Psoas muscle (tissue), 8 donors: ENCODE measurements around the gene ZFP14. TPM values are rescaled to one million over a fixed set of nuclear protein-coding genes. Genes with fewer than 3 reads are reported as not detected.
A peak's percentile ranks its signal among the peaks of the same experiment; 100 is the strongest.

Experiments
- ATAC-seq, 4 donors: fragments of 200-7000 bp; cut with Tn5 transposase; one replicate each; pipeline ENCODE4 v1.9.1; 2020; ENCODE audit warnings: moderate library complexity in 3 of 4, mild to moderate bottlenecking in 2 of 4
- DNase-seq, 2 donors: peaks; one replicate each; pipeline ENCODE4 v3.0.0-alpha.2; 2020
- H3K27ac ChIP-seq: fragments of 200-600 bp; one replicate; pipeline ENCODE4 v1.8.0; 2022
- H3K27me3 ChIP-seq, 3 donors: fragments of 200-600 bp in 1 of 3; one replicate each; pipeline versions ENCODE4 v1.6.1 to v1.8.0; 2013 to 2022; ENCODE audit warnings: low read length in 2 of 3, mild to moderate bottlenecking in 2 of 3, moderate library complexity in 1 of 3; ENCODE audit not compliant: insufficient read depth in 3 of 3
- H3K36me3 ChIP-seq, 2 donors: fragments of 200-600 bp in 1 of 2; one replicate each; pipeline versions ENCODE4 v1.6.1 to v1.8.0; 2013 to 2022; ENCODE audit warnings: low read depth in 1 of 2, mild to moderate bottlenecking in 1 of 2, moderate library complexity in 1 of 2; ENCODE audit not compliant: insufficient read depth in 1 of 2
- H3K4me1 ChIP-seq: fragments of 200-600 bp; one replicate; pipeline ENCODE4 v1.8.0; 2022
- H3K4me3 ChIP-seq: fragments of 200-600 bp; one replicate; pipeline ENCODE4 v1.8.0; 2022; ENCODE audit warnings: mild to moderate bottlenecking
- H3K9me3 ChIP-seq: fragments of 200-600 bp; one replicate; pipeline ENCODE4 v1.8.0; 2022
- WGBS, 3 donors: extraction: QIAGEN DNeasy Blood & Tissue Kit; methylation state at CpG; one replicate each; pipeline versions ENCODE4 v1.1.6 to v1.1.7; 2013; 5-methylcytosine and 5-hydroxymethylcytosine counted together
- intact Hi-C, 2 donors: fragments of 100-400 bp; cut with DNase I; formaldehyde crosslinking; loops; one replicate each; pipeline versions ENCODE4 v1.11.0 to v1.14.2; 2022
- polyA plus RNA-seq, 3 donors: library from polyadenylated mRNA; stranded (reverse); fragments of 200-250 nt; gene quantifications; one replicate each; pipeline ENCODE4 v1.2.3, GENCODE V29; 2013
- total RNA-seq, 4 donors: library from RNA; stranded (reverse); fragmentation: NEBNext Ultra II Directional in 2 of 4; extraction: Animal tissue kit (Norgen Biotek cat#: 25700) in 2 of 4; gene quantifications; one replicate each; pipeline versions ENCODE4 v1.2.1 to v1.2.4, GENCODE V29; 2021 to 2023
- TF ChIP-seq, protein P1 (sequence below): fragments of 200-600 bp; IDR thresholded peaks from one replicate; pipeline ENCODE4 v1.8.0; 2022; ENCODE audit warnings: antibody characterized with exemption
- donor health status: healthy with polysubstance abuse.
- donor health status: DM: no; HTN: no; CAD: no; lungs with moderate emphysema.
- donor health status: Bipolar disorder and iron deficiency.
- donor health status: healthy.
- donor health status: DM: yes; HTN: yes; CAD: no.
- donor health status: DM: no; HTN: no; CAD: no.
- donor health status: DM: no; HTN: no; CAD: no.
- donor health status: DM: yes; HTN: yes; CAD: no.

The ZFP14 gene
- total and polyA plus RNA-seq, 7 donors = 0.24 to 3.5 (median 0.87) TPM

- WGBS, 3 donors = 97 to 98% (median 98%) methylated on average over 3 of the region's 3 CpGs
- intact Hi-C loops = no loop called here
These were observed 25.5 kb upstream of the ZFP14 start for GRCh38 chr19:36404498-36404897.

GRCh38 chr19:36401475-36401874 lies 22.5 kb upstream of the ZFP14 start:
- H3K4me1 ChIP-seq = no peaks in the 10 kb centered on the region
- 87 to 96% (median 95%) methylated on average over 7 of the region's 7 CpGs for WGBS, 3 donors
- intact Hi-C loops = no loop called here
- TF ChIP-seq, protein P1, sequence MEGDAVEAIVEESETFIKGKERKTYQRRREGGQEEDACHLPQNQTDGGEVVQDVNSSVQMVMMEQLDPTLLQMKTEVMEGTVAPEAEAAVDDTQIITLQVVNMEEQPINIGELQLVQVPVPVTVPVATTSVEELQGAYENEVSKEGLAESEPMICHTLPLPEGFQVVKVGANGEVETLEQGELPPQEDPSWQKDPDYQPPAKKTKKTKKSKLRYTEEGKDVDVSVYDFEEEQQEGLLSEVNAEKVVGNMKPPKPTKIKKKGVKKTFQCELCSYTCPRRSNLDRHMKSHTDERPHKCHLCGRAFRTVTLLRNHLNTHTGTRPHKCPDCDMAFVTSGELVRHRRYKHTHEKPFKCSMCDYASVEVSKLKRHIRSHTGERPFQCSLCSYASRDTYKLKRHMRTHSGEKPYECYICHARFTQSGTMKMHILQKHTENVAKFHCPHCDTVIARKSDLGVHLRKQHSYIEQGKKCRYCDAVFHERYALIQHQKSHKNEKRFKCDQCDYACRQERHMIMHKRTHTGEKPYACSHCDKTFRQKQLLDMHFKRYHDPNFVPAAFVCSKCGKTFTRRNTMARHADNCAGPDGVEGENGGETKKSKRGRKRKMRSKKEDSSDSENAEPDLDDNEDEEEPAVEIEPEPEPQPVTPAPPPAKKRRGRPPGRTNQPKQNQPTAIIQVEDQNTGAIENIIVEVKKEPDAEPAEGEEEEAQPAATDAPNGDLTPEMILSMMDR = no peak
- ATAC-seq (no peak), DNase-seq (no peak)
- no peak overlapping the region for H3K4me3 ChIP-seq
- H3K9me3 ChIP-seq = peaks cover 37% of the 10 kb centered on the region
- no peaks in the 10 kb centered on the region for H3K27me3 ChIP-seq
- H3K27ac ChIP-seq = no peak overlapping the region
- H3K36me3 ChIP-seq = peaks cover 10 to 84% of the 10 kb centered on the region in 2 donors

More at GRCh38 chr19:36404498-36404897, 25.5 kb upstream of the ZFP14 start:
- ATAC-seq (no peak), DNase-seq (no peak)
- TF ChIP-seq, protein P1 = no peak
- Histone ChIP-seq H3K27me3 (no peaks in the 10 kb centered on the region), H3K27ac (no peak overlapping the region), H3K9me3 (peaks cover 15% of the 10 kb centered on the region), H3K4me3 (no peak overlapping the region), H3K4me1 (no peaks in the 10 kb centered on the region), H3K36me3 (peaks cover 22 to 93% of the 10 kb centered on the region in 2 donors)

- Histone ChIP-seq H3K27me3 (peaks cover 0 to under 1% (median 0%) of the 10 kb centered on the region in 3 donors), H3K9me3 (peaks cover 64% of the 10 kb centered on the region), H3K4me3 (no peak overlapping the region), H3K36me3 (peaks cover 9 to 74% of the 10 kb centered on the region in 2 donors), H3K4me1 (no peaks in the 10 kb centered on the region), H3K27ac (no peak overlapping the region)
- DNase-seq = no peak
- no peak for ATAC-seq
- intact Hi-C loops = no loop called here
- 91 to 95% (median 92%) methylated on average over 3 of the region's 3 CpGs for WGBS, 3 donors
- TF ChIP-seq, protein P1 = no peak
These were observed 19.6 kb upstream of the ZFP14 start for GRCh38 chr19:36398571-36398970.

DNA sequence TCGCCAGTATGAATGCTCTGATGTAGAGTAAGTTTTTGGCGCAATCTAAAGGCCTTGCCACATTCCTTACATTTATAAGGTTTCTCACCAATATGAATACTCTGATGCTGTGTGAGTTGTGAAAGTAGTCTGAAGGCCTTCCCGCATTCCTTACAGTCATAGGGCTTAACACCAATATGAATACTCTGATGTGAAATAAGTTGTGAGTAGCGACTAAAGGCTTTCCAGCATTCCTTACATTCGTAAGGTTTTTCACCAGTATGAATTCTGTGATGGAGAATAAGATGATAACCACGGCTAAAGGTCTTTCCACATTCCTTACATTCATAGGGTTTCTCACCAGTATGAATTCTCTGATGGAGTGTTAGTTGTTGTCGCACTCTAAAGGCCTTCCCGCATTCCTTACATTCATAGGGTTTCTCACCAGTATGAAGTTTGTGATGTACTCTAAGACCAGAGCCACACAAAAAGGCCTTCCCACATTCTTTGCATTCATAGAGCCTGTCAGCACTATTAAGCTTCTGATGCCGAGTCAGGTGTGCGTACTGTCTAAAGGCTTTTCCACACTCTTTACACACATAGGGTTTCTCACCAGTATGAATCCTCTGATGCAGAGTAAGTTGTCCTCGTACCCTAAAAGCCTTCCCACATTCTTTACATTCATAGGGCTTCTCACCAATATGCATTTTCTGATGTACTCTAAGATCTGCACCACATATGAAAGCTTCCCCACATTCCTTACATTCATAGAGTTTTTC lies 14.1 kb upstream of the ZFP14 start:
- Histone ChIP-seq H3K36me3 (peaks cover 9 to 45% of the 10 kb centered on the region in 2 donors), H3K27me3 (peaks cover 0 to 2% (median 0%) of the 10 kb centered on the region in 3 donors), H3K4me1 (no peaks in the 10 kb centered on the region), H3K27ac (no peak overlapping the region), H3K4me3 (no peak overlapping the region), H3K9me3 (peaks cover 95% of the 10 kb centered on the region)
- TF ChIP-seq, protein P1 = no peak
- intact Hi-C loops = no loop called here
- 96 to 98% (median 98%) methylated on average over 11 of the region's 11 CpGs for WGBS, 3 donors
- no peak for ATAC-seq
- DNase-seq = no peak

DNA sequence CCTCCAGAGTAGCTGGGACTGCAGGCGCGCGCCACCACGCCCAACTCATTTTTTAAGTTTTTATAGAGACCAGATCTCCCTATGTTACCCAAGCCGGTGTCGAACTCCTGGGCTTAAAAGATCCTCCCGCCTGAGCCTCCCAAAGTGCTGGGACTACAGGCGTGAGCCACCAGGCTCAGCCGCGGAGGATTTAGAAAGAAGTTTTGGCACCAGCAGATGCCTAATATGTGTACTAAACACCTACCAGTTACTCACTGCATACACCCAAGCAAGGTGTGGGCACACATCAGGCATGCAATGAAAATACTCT lies 464 bp upstream of the ZFP14 start:
- H3K4me1 ChIP-seq = peaks cover 12% of the 10 kb centered on the region
- no peaks in the 10 kb centered on the region for H3K27me3 ChIP-seq
- H3K4me3 ChIP-seq = peak overlapping the region; percentile 89
- intact Hi-C loops = no loop called here
- H3K27ac ChIP-seq = peak overlapping the region; percentile 86
- 57 to 64% (median 63%) methylated on average over 10 of the region's 10 CpGs for WGBS, 3 donors
- peaks cover 17% of the 10 kb centered on the region for H3K9me3 ChIP-seq
- no peaks in the 10 kb centered on the region for H3K36me3 ChIP-seq
- TF ChIP-seq, protein P1 = no peak
- ATAC-seq (no peak), DNase-seq (no peak)
